Measurements from ENCODE around the gene HMGA1.

HMGA1 gene

GRCh38 chr6:34272013-34272926 lies 35.6 kb downstream of the HMGA1 start:
- no peak overlapping the region for H3K27ac ChIP-seq
- ChIA-PET CTCF (interaction anchor here (0.6 kb wide), 1 partner anchor 76 kb away, joined by 3 read pairs; no protein-coding TSS in a partner anchor), POLR2A (ENCODE audit: low non-redundant PET) (no interaction called here)
- DNase-seq (ENCODE audit: low spot score), result no peak
- TF ChIP-seq CTCF (conservative IDR thresholded peaks at IDR 0.05; ENCODE audit: low read depth), result no peak

DNA sequence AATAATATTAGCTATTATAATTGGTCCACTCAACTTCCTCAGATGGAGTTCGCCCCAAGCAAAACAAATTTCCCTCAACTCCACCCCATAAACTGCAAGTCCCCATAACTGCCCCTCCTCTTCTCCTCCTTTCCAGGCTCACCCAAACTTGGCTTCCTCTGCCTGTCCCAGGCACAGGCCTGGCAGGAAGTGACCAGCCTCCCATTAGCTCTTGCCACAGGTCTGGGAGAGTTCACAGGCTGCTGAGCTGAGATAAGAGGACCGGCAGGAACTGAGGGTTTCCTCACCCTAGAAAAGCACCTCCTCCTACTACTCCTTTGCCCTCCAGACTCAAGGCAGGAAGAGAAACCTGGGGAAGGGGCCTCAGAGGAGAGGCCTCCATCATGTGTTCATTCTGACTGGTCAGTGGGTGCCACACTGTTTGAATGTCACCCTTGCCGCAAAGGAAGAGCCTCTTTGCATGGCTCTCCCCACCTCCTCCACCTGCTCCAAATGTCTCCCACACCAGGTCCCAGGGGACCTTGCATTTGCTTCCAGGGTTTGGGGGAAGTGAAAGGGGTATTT lies 36.7 kb downstream of the HMGA1 start:
- DNase-seq (ENCODE audit: low spot score), result no peak
- POLR2A ChIA-PET (ENCODE audit: low non-redundant PET), result interaction anchor here (0.7 kb wide), 1 partner anchor 38 kb away, joined by 3 read pairs; no protein-coding TSS in a partner anchor
- CTCF ChIA-PET, result no interaction called here
- H3K27ac ChIP-seq, result no peak overlapping the region
- no peak for TF ChIP-seq CTCF (conservative IDR thresholded peaks at IDR 0.05; ENCODE audit: low read depth)

- TF ChIP-seq CTCF (conservative IDR thresholded peaks at IDR 0.05; ENCODE audit: low read depth), result no peak
- no peak for DNase-seq (ENCODE audit: low spot score)
- ChIA-PET POLR2A (ENCODE audit: low non-redundant PET) (no interaction called here), CTCF (interaction anchor here (0.6 kb wide), 1 partner anchor 78 kb away, joined by 3 read pairs; no protein-coding TSS in a partner anchor)
- H3K27ac ChIP-seq, result no peak overlapping the region
Observed at GRCh38 chr6:34274129-34274528, 37.5 kb downstream of the HMGA1 start.

- no peak overlapping the region for H3K27ac ChIP-seq
- ChIA-PET POLR2A (ENCODE audit: low non-redundant PET) (no interaction called here), CTCF (interaction anchor here (0.9 kb wide), 1 partner anchor 10 kb away, joined by 3 read pairs; no protein-coding TSS in a partner anchor)
- no peak for DNase-seq (ENCODE audit: low spot score)
- TF ChIP-seq CTCF (conservative IDR thresholded peaks at IDR 0.05; ENCODE audit: low read depth), result no peak
Observed at GRCh38 chr6:34275128-34275804, 38.6 kb downstream of the HMGA1 start.

GRCh38 chr6:34276191-34276590 lies 39.5 kb downstream of the HMGA1 start:
- POLR2A ChIA-PET (ENCODE audit: low non-redundant PET), result no interaction called here
- no peak for TF ChIP-seq CTCF (conservative IDR thresholded peaks at IDR 0.05; ENCODE audit: low read depth)
- H3K27ac ChIP-seq, result no peak overlapping the region
- CTCF ChIA-PET, result interaction anchor here (0.6 kb wide), 1 partner anchor 137 kb away, joined by 6 read pairs; no protein-coding TSS in a partner anchor
- no peak for DNase-seq (ENCODE audit: low spot score)
